Spleen (tissue), 11 donors: Measurements from ENCODE around the gene ZYG11A. TPM values are rescaled to one million over a fixed set of nuclear protein-coding genes. Genes with fewer than 3 reads are reported as not detected.

Source experiments
- DNase-seq: peaks from one replicate; pipeline ENCODE4 v3.0.0-alpha.2; 2020
- H3K27ac ChIP-seq, 8 donors: fragments of 200-600 bp; sonication (generic) in 7 of 8; 1 replicate in 4 of 8; 2 replicates in 4 of 8; pipeline versions ENCODE4 v1.5.0 to v1.8.0; 2016 to 2021; ENCODE audit warnings: inconsistent platforms in 4 of 8, mild to moderate bottlenecking in 4 of 8, moderate library complexity in 1 of 8
- H3K27me3 ChIP-seq, 7 donors: fragments of 200-600 bp; sonication (generic) in 6 of 7; replicated peaks in 1 of 7; 1 replicate in 4 of 7; 2 replicates in 3 of 7; pipeline versions ENCODE4 v1.5.0 to v1.8.0; 2016 to 2021; ENCODE audit warnings: inconsistent platforms in 3 of 7, mild to moderate bottlenecking in 1 of 7
- H3K36me3 ChIP-seq, 6 donors: fragments of 200-600 bp; sonication (generic) in 5 of 6; 1 replicate in 4 of 6; 2 replicates in 2 of 6; pipeline versions ENCODE4 v1.5.0 to v1.8.0; 2016 to 2021; ENCODE audit warnings: inconsistent platforms in 2 of 6
- H3K4me1 ChIP-seq, 6 donors: fragments of 200-600 bp; sonication (generic) in 5 of 6; 1 replicate in 3 of 6; 2 replicates in 3 of 6; pipeline versions ENCODE4 v1.5.0 to v1.8.0; 2016 to 2021; ENCODE audit warnings: inconsistent platforms in 3 of 6
- H3K4me3 ChIP-seq, 8 donors: fragments of 200-600 bp; sonication (generic) in 7 of 8; 1 replicate in 4 of 8; 2 replicates in 4 of 8; pipeline versions ENCODE4 v1.5.0 to v1.8.0; 2016 to 2021; ENCODE audit warnings: inconsistent platforms in 4 of 8, mild to moderate bottlenecking in 4 of 8, moderate library complexity in 2 of 8
- H3K9me3 ChIP-seq, 8 donors: fragments of 200-600 bp; sonication (generic) in 7 of 8; 1 replicate in 4 of 8; 2 replicates in 4 of 8; pipeline versions ENCODE4 v1.5.0 to v1.8.0; 2016 to 2021; ENCODE audit warnings: inconsistent platforms in 4 of 8
- POLR2A ChIP-seq, 3 donors: fragments of 450-650 bp; IDR thresholded peaks; one replicate each; pipeline ENCODE4 v1.5.1; 2017; ENCODE audit warnings: antibody characterized with exemption in 3 of 3, mild to moderate bottlenecking in 1 of 3
- POLR2AphosphoS5 ChIP-seq, 3 donors: sonication (generic); formaldehyde crosslinking; IDR thresholded peaks; one replicate each; pipeline ENCODE4 v1.5.1; 2017; ENCODE audit warnings: antibody characterized with exemption in 3 of 3
- WGBS, 5 donors: extraction: QIAGEN DNeasy Blood & Tissue Kit in 3 of 5; methylation state at CpG; one replicate each; pipeline versions ENCODE4 v1.1.5 to v1.1.7; 2013 to 2018; 5-methylcytosine and 5-hydroxymethylcytosine counted together
- intact Hi-C: fragments of 100-400 bp; cut with DNase I; formaldehyde crosslinking; loops from one replicate; pipeline ENCODE4 v1.15.0; 2023; ENCODE audit warnings: low total_unique reads
- polyA plus RNA-seq, 3 donors: library from polyadenylated mRNA; stranded (reverse); fragments of 200-250 nt; gene quantifications; one replicate each; pipeline ENCODE4 v1.2.1, GENCODE V29; 2013
- total RNA-seq, 7 donors: library from RNA; depleted of rRNA in 3 of 7; stranded (reverse); fragments of >200 nt in 3 of 7; fragmentation: NEBNext Ultra II Directional in 4 of 7; extraction: Animal tissue kit (Norgen Biotek cat#: 25700) in 4 of 7; gene quantifications; one replicate each; pipeline versions ENCODE4 v1.1.0 to v1.2.1, GENCODE V29; 2016 to 2021
- TF ChIP-seq, protein P1 (sequence below), 11 experiments: fragments of 200-600 bp in 7 of 11; fragments of 450-650 bp in 4 of 11; sonication (generic) in 4 of 11; IDR thresholded peaks in 8 of 11; conservative IDR thresholded peaks in 3 of 11; 1 replicate in 7 of 11; 2 replicates in 4 of 11; pipeline versions ENCODE4 v1.4.0 to v1.8.0; 2016 to 2021; ENCODE audit warnings: antibody characterized with exemption in 11 of 11, inconsistent platforms in 4 of 11, mild to moderate bottlenecking in 1 of 11
- donor health status: healthy with polysubstance abuse.
- donor health status: DM: no; HTN: no; CAD: no; lungs with moderate emphysema.
- donor health status: DM: no; HTN: no; CAD: no.
- donor health status: Bipolar disorder and iron deficiency.
- donor health status: healthy.
- donor health status: DM: no; HTN: no; CAD: no.
- donor health status: DM: yes; HTN: yes; CAD: no.

Gene ZYG11A
- total and polyA plus RNA-seq, 10 donors = 0.02 to 0.85 (median 0.16) TPM

DNA sequence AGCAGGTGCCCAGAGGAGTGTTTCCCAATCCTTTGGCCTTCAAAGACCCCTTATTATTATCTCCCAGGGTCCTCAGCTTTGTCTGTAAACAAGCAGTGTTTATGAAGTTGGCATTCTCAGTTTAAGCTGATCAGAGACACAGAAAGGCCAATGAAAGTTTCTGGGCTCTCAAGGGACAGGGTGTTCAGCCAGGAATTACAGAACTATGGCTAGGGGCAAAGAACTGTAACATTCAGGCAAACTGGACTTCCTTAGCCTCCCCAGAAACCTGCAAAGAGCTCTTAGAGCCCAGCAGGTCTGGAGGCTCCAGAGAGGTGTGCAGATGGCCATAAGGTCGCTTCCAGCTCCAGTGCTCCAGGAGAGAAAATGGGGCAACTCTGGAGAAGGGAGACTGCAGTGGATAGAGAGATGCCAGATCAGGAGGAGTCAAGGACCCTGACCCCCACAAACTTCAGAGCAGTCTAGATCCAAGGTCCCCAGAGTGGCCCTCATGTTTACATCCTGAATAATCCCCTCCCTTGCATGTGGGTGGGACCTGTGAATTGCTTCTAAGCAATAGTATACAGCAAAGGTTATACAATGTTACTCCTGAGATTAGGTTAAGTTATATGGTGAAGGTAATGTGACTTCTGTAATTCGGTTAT lies 72.8 kb downstream of the ZYG11A start:
- Histone ChIP-seq H3K4me3 (no peak overlapping the region), H3K36me3 (peaks cover 0 to 29% (median 0%) of the 10 kb centered on the region in 6 donors), H3K27me3 (peaks cover 0 to 4% (median 0%) of the 10 kb centered on the region in 7 donors), H3K4me1 (peaks cover 0 to 23% (median 4%) of the 10 kb centered on the region in 6 donors), H3K27ac (no peak overlapping the region), H3K9me3 (no peaks in the 10 kb centered on the region)
- WGBS, 5 donors = 84 to 95% (median 91%) methylated on average over 2 of the region's 2 CpGs
- intact Hi-C loops = loop anchor here (5.0 kb wide), 1 partner anchor 208 kb away; no protein-coding TSS in a partner anchor
- TF ChIP-seq POLR2AphosphoS5 (IDR thresholded peaks at IDR 0.05) (no peak), POLR2A (IDR thresholded peaks at IDR 0.05) (no peak)
- TF ChIP-seq, protein P1, sequence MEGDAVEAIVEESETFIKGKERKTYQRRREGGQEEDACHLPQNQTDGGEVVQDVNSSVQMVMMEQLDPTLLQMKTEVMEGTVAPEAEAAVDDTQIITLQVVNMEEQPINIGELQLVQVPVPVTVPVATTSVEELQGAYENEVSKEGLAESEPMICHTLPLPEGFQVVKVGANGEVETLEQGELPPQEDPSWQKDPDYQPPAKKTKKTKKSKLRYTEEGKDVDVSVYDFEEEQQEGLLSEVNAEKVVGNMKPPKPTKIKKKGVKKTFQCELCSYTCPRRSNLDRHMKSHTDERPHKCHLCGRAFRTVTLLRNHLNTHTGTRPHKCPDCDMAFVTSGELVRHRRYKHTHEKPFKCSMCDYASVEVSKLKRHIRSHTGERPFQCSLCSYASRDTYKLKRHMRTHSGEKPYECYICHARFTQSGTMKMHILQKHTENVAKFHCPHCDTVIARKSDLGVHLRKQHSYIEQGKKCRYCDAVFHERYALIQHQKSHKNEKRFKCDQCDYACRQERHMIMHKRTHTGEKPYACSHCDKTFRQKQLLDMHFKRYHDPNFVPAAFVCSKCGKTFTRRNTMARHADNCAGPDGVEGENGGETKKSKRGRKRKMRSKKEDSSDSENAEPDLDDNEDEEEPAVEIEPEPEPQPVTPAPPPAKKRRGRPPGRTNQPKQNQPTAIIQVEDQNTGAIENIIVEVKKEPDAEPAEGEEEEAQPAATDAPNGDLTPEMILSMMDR (IDR thresholded peaks at IDR 0.05 in 8 of 11, conservative IDR thresholded peaks at IDR 0.05 in 3 of 11) = no peak
- no peak for DNase-seq

DNA sequence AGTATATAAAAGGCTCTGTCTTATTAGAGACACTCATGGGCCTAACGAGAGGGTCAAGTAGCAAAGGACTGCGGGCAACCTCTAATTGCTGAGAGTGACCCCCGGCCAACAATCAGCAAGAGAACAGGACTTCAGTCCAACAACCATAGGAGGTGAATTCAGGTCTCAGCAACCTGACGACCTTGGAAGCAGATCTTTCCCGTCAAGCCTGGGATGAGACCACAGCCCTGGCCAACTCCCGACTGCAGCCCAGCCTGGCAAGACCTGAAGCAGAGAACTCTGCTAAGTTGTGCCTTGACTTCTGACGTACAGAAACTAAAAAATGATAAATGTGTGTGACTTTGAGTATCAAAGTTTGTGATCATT lies 73.3 kb downstream of the ZYG11A start:
- DNase-seq = no peak
- Histone ChIP-seq H3K36me3 (peaks cover 0 to 24% (median 0%) of the 10 kb centered on the region in 6 donors), H3K9me3 (no peaks in the 10 kb centered on the region), H3K4me3 (no peak overlapping the region), H3K4me1 (peaks cover 0 to 28% (median 8%) of the 10 kb centered on the region in 6 donors), H3K27me3 (peaks cover 0 to 9% (median 0%) of the 10 kb centered on the region in 7 donors), H3K27ac (peak overlapping the region in 1 of 8 donors; percentile 63)
- 83 to 97% (median 86%) methylated on average over 7 of the region's 7 CpGs for WGBS, 5 donors
- TF ChIP-seq, protein P1 (IDR thresholded peaks at IDR 0.05 in 8 of 11, conservative IDR thresholded peaks at IDR 0.05 in 3 of 11) = no peak
- TF ChIP-seq POLR2A (IDR thresholded peaks at IDR 0.05) (no peak), POLR2AphosphoS5 (IDR thresholded peaks at IDR 0.05) (no peak)
- intact Hi-C loops = loop anchor here (5.0 kb wide), 1 partner anchor 209 kb away; no protein-coding TSS in a partner anchor

DNA sequence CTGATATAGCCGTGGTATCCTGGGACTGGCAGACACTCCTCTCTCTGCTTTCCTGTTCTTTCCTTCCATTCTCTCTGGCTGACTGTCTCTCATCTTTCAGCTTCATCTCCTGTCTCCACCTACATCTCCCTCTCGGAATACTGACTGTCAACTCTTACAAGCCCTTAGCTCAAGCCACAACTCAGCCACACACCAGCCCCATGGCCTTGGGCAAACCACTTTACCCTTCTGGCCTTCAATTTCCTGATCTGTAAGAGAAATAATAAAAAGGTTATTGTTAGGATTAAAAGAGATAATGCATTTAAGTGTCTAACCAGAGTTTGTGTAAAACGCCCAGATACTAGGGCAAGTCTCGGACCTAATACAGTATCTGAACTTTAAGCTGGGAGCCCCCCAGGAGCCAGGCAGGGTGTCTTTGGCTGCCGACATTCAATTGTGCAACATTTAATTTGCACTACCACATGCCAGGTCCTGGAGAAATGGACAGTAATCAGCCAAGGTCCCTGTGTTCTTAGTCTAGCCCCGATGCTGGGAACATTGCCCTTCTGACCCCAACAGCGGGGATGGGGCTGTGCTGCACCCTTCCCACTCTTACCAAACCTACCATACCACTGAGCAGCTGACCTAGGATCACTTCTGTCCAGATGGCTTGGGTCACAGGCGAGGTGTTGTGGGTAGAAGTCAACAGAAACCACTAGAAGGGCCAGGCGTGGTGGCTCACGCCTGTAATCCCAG lies 73.8 kb downstream of the ZYG11A start:
- no peak for DNase-seq
- peaks cover 0 to 19% (median 0%) of the 10 kb centered on the region in 6 donors for H3K36me3 ChIP-seq
- no peak overlapping the region for H3K4me3 ChIP-seq
- peaks cover 0 to 14% (median 6%) of the 10 kb centered on the region in 7 donors for H3K27me3 ChIP-seq
- H3K4me1 ChIP-seq = peaks cover 0 to 34% (median 13%) of the 10 kb centered on the region in 6 donors
- TF ChIP-seq POLR2AphosphoS5 (IDR thresholded peaks at IDR 0.05) = peak in 1 of 3 donors; percentile 5
- TF ChIP-seq, protein P1 (IDR thresholded peaks at IDR 0.05 in 8 of 11, conservative IDR thresholded peaks at IDR 0.05 in 3 of 11) = no peak
- 79 to 88% (median 81%) methylated on average over 10 of the region's 10 CpGs for WGBS, 5 donors
- intact Hi-C loops = loop anchor here (5.0 kb wide), 1 partner anchor 209 kb away; no protein-coding TSS in a partner anchor
- peak overlapping the region in 5 of 8 donors; percentile 18 to 63 (median 36) for H3K27ac ChIP-seq
- no peaks in the 10 kb centered on the region for H3K9me3 ChIP-seq

DNA sequence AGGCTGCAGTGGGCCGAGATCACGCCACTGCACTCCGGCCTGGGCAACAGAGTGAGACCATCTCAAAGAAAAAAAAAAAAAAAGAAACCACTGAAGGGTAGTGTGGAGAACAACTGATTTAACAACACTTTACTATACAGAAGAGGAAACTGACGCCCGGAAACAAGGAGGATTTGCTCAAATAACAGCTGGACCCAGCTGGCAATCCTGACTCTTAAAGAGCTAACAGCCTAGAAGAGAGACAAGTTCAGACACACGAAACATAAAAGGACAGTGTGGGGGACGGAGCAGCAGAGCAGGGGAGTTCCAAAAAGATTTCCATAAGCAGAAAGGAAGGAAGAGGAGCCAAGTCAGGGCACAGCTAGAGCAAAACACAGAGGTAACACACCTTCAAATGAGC lies 74.6 kb downstream of the ZYG11A start:
- WGBS, 5 donors = 74 to 85% (median 84%) methylated on average over 7 of the region's 7 CpGs

More for the DNA sequence above, 74.6 kb downstream of the ZYG11A start:
- Histone ChIP-seq H3K27ac (peak overlapping the region in 4 of 8 donors; percentile 31 to 63 (median 45)), H3K4me3 (no peak overlapping the region), H3K4me1 (peaks cover 0 to 41% (median 20%) of the 10 kb centered on the region in 6 donors), H3K36me3 (peaks cover 0 to 14% (median 0%) of the 10 kb centered on the region in 6 donors), H3K9me3 (no peaks in the 10 kb centered on the region), H3K27me3 (peaks cover 0 to 22% (median 8%) of the 10 kb centered on the region in 7 donors)
- no peak for DNase-seq
- intact Hi-C loops = loop anchor here (5.0 kb wide), 1 partner anchor 210 kb away; no protein-coding TSS in a partner anchor
- TF ChIP-seq, protein P1 (IDR thresholded peaks at IDR 0.05 in 8 of 11, conservative IDR thresholded peaks at IDR 0.05 in 3 of 11) = no peak
- TF ChIP-seq POLR2AphosphoS5 (IDR thresholded peaks at IDR 0.05) = peak in 1 of 3 donors; percentile 51
